ENCODE results near the gene RUSC2. TPM values are rescaled to one million over a fixed set of nuclear protein-coding genes. Genes with fewer than 3 reads are reported as not detected.
"Not testable (repeated sequence)": the region's sequence is repeated elsewhere in the genome, so short reads cannot be mapped to it uniquely, and the experiment has no call there.

Gene RUSC2, protein sequence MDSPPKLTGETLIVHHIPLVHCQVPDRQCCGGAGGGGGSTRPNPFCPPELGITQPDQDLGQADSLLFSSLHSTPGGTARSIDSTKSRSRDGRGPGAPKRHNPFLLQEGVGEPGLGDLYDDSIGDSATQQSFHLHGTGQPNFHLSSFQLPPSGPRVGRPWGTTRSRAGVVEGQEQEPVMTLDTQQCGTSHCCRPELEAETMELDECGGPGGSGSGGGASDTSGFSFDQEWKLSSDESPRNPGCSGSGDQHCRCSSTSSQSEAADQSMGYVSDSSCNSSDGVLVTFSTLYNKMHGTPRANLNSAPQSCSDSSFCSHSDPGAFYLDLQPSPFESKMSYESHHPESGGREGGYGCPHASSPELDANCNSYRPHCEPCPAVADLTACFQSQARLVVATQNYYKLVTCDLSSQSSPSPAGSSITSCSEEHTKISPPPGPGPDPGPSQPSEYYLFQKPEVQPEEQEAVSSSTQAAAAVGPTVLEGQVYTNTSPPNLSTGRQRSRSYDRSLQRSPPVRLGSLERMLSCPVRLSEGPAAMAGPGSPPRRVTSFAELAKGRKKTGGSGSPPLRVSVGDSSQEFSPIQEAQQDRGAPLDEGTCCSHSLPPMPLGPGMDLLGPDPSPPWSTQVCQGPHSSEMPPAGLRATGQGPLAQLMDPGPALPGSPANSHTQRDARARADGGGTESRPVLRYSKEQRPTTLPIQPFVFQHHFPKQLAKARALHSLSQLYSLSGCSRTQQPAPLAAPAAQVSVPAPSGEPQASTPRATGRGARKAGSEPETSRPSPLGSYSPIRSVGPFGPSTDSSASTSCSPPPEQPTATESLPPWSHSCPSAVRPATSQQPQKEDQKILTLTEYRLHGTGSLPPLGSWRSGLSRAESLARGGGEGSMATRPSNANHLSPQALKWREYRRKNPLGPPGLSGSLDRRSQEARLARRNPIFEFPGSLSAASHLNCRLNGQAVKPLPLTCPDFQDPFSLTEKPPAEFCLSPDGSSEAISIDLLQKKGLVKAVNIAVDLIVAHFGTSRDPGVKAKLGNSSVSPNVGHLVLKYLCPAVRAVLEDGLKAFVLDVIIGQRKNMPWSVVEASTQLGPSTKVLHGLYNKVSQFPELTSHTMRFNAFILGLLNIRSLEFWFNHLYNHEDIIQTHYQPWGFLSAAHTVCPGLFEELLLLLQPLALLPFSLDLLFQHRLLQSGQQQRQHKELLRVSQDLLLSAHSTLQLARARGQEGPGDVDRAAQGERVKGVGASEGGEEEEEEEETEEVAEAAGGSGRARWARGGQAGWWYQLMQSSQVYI (N-terminal part only)
- total RNA-seq = 25.1 TPM
- long read RNA-seq, partial matches to known transcripts = 13 of 15 reads
- long read RNA-seq, other reads (novel, unspliced or antisense) = 2 of 15 reads

DNA sequence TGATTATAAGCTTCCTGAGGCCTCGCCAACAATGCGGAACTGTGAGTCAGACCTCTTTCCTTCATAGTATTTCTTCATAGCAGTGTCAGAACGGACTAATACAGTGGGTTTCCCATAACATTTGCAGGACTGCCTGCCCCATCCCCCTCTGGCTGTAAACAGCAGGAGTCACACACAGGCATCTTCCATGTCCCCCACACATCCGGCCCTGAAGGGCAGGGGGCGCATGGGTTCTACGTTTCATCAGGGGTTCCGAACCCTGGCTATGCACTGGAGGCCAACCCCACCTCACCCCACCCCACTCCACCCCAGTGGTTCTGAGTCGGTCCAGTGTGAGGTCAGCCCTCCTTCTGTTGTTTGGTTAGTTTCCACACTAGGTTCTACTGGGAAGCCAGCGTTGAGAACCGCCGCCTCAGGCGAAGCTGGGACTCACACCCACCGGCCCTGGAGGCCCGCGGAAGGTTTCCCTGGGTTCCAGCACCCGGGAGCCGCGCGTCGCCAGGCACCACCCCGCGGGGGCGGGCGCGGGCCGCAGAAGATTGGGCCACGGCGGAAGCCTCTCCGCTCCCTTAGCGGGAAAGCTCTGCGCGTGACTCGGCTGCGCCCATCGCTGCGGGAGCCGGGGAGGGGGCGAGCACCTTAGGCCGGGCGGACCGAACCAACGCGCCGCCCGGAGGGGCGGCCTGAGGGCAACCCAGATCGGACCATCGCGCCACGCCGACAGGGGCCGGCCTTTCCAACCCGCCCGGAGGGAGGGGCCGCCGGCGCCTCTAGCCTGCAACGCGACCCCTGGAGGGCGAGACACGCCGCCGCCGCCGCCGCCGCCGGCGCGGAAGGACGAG is at the start of gene RUSC2:
TSS of gene RUSC2 (plus strand) at position 799 of the 842 bp plus-strand sequence. CDS start 56,411 bp downstream, outside the sequence.
- intact Hi-C loops (cut with DNase I) = loop anchor here (1.0 to 5.0 kb wide), 3 partner anchors 21 to 113 kb away; no protein-coding TSS in a partner anchor
- peak; percentile 90 for ATAC-seq
- DNase-seq (ENCODE audit: missing footprints) = peak; percentile 90

DNA sequence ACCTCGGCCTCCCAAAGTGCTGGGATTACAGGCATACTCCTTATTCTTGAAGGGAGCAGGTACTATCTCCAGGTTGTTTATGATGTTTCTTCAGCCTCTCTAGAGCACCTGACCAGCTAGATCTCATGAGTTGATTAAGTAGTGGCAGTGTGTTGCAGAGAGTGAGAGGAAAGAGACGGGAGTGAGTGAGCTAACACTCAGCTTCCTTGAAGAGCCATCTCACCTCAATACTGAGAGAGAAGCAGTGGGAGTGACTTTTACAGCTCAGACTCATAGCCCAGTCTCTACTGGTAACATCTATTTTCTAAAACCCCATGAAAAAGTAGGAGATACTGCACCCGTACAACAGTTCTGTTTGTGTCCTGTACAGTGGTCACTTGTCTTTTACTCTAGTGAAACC is 43.9 kb upstream of the RUSC2 start:
- no peak for DNase-seq (ENCODE audit: missing footprints)

DNA sequence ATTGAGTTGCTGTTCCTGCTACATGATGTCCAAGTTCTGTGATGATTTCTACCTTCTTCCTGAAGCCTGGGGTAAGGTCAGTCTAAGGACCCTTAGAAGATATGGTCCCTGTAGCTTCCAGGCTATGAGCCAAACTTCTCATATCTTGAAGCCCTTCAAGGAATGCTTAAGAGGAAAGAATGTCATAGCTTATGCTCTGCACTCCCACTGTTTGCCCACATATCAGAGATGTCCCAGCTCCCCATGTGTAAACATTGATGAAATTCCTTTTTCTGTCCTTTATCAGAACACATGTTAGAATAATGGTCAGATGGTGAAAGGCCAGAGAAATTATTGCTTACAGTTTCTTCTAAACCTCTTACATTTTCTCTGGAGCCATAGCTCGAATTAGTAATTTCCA is 41.4 kb upstream of the RUSC2 start:
- ATAC-seq (no peak), DNase-seq (ENCODE audit: missing footprints) (no peak)
- intact Hi-C loops (cut with DNase I) = no loop called here

More for the DNA sequence above, 43.9 kb upstream of the RUSC2 start:
- intact Hi-C loops (cut with DNase I) = no loop called here
- no peak for ATAC-seq

DNA sequence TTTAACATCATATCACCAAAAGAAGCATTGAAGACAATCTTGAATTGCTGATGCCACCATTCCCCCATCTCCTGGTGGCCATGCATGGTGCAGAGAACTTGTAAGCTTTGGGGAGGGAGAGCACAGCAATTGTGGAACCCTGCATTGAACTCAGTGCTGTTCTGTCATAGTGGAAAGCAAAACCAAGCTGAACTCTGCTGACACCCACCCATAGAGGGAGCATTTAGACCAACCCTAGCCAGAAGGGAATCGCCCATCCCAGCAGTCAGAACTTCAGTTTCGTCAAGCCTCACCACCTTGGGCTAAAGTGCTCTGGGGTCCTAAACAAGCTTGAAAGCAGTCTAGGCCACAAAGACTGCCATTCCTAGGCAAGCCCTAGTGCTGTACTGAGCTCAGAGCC is 37.4 kb upstream of the RUSC2 start:
- DNase-seq (ENCODE audit: missing footprints) = no peak
- ATAC-seq = no peak
- intact Hi-C loops (cut with DNase I) = no loop called here

DNA sequence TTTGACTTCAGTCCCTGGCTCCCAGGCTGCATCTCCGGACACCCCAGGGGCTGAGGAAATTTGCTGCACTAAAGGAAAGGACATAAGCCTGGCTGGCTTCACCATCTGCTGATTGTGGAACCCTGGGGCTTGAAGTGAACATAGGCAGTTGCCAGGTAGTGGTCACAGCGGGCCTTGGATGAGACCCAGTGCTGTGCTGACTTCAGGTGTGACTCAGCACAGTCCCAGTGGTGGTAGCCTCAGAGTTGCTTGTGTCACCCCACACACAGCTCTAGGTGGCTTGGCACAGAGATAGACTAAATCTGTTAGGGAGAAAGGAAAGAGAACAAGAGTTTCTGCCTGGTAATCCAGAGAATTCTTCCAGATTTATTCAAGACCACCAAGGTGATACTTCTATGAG is 36.1 kb upstream of the RUSC2 start:
- ATAC-seq = no peak
- intact Hi-C loops (cut with DNase I) = no loop called here
- no peak for DNase-seq (ENCODE audit: missing footprints)

DNA sequence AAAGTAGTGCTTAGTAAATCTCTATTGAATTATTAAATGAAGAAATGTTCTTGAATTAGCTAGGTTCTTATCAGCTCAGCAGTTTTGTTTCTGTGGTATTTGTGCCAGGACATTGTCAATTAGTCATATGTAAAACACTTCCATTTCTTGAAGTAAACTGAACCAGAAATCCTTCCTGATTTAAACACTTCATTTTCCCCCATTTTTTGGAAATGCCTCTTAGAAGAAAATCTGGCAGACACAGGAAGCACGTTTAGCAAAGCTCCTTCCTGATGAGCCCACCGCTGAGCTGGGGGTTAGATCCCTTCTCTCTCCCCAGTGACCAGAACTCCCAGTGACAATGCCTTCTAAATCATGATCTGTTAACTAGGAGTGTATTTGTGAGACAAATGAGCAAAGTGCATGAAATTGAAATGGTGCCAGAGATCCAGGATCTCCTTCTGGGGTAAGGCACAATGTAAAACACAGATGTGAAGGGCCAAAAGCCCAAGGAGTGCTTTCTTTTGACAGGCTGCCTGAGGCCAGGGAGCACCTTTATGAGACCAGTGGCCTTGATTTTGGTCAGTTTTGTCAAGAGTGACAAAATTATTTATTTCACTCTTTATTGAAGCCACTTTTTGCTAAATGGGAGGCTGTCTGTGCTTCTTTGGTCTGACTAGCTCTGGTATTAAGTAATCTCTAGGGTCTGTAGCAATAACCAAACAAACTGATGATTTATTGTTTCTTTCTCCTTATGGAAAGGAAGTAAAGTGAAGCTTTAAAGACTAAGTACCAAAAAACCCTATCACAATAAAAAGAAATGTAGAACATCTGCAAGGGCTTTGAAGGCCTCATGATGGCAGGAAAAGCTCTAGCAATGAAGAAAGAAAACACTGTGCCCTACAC is 25.5 kb upstream of the RUSC2 start:
- ATAC-seq (no peak), DNase-seq (ENCODE audit: missing footprints) (no peak)
- intact Hi-C loops (cut with DNase I) = no loop called here

DNA sequence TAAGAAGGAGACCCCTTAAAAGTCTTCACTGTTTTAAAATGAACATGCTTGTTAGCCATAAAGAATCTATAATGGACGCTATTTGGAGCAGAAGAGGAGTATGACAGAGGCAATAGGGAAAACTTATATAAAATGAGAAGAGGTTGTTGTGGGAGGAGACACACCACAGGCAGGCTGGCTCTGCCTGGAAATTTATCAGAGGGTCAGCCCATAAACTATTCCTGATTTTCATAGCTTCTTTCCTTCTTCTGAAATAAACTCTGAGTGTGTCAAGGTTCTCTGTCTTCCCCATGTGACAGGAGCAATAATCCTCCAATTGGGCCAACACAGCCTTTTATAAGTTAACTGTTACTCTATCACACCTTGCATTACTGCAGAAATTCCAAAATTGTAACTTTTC is 19.6 kb upstream of the RUSC2 start:
- intact Hi-C loops (cut with DNase I) = no loop called here
- DNase-seq (ENCODE audit: missing footprints) = no peak
- no peak for ATAC-seq

DNA sequence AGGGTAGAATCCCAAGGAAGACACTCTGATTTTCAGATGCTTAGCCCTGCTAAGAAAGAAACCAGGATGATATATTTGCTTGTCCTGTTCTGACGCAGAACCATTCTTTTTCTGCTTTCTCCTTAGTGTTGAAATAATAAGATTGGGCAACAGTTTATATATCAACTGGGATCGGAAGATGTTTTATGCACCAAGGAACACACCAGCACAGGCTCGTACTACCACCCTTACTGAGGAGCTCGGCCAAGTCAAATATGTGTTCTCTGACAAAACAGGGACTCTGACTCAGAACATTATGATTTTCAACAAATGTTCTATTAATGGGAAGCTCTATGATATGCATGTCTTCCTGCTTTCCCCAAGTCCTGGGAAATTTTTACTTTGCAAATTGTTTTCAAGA is 19.0 kb upstream of the RUSC2 start:
- no peak for ATAC-seq

DNA sequence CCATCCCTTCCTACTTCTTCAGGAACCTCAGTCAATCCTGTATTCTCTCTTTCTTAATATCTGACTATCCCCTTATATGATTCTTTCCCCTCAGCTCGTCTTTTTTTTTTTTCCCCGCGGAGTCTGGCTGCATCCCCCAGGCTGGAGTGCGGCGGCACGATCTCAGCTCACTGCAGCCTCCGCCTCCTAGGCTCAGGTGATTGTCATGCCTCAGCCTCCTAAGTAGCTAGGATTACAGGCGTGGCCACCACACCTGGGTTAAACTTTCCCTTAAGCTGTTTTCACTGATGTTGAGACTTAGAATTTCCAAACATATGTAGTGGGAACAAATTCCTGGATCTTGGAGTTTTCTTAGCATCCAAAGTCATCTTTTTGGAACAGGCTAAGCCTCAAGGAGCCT is 13.3 kb upstream of the RUSC2 start:
- ATAC-seq (no peak), DNase-seq (ENCODE audit: missing footprints) (no peak)
- intact Hi-C loops (cut with DNase I) = loop anchor here (2.0 to 5.0 kb wide), 2 partner anchors 360 to 579 kb away; a partner anchor contains a TSS

More for the DNA sequence above, 19.0 kb upstream of the RUSC2 start:
- intact Hi-C loops (cut with DNase I) = no loop called here
- no peak for DNase-seq (ENCODE audit: missing footprints)

DNA sequence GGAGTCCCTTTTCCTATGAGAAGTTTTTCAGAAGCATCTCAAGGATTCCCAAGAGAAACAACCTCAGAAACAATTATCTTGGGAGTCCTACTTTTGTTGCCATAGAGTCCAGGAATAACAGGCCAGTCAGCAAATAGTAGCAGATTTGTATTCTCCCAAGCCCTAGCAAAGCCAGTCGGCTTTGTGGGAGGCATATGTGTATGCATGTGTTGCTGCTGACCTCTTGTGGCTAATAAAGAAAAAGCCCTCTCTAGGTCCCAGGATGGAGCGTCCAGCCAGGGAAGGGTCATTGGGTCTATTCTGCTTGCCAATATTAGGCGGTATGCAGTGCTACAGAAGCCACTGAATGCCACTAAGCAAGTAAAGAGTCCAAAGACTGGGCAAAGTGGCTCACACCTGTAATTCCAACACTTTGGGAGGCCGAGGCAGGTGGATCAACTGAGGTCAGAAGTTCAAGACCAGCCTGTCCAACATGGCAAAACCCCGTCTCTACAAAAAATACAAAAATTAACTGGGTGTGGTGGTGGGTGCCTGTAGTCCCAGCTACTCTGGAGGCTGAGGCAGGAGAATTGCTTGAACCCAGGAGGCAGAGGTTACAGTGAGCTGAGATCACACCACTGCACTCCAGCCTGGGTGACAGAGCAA is 12.6 kb upstream of the RUSC2 start:
- intact Hi-C loops (cut with DNase I) = loop anchor here (1.0 to 5.0 kb wide), 3 partner anchors 165 to 580 kb away; a partner anchor contains a TSS
- not testable (repeated sequence) for DNase-seq (ENCODE audit: missing footprints)
- peak; percentile 94 for ATAC-seq

DNA sequence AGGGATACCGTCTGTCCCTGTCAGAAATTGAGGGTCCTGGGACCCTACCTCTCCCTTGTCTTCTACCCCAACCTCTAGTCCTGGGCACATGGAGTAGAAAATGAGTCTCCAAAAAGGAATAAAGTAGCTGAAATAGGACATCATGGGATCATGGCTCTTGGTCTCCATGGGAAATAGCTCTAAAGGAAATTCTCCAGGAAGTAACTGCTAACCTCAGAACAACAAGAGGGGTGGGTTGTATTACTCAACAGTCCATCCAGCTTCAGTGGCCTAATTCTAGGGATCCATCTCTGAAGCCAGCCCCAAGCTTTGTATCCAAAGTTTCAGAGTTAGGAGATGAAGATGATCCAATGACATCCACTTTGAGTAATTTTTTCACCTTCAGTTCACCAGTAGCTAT is 11.0 kb upstream of the RUSC2 start:
- ATAC-seq (no peak), DNase-seq (ENCODE audit: missing footprints) (no peak)
- intact Hi-C loops (cut with DNase I) = loop anchor here (5.0 kb wide), 1 partner anchor 582 kb away; a partner anchor contains a TSS

DNA sequence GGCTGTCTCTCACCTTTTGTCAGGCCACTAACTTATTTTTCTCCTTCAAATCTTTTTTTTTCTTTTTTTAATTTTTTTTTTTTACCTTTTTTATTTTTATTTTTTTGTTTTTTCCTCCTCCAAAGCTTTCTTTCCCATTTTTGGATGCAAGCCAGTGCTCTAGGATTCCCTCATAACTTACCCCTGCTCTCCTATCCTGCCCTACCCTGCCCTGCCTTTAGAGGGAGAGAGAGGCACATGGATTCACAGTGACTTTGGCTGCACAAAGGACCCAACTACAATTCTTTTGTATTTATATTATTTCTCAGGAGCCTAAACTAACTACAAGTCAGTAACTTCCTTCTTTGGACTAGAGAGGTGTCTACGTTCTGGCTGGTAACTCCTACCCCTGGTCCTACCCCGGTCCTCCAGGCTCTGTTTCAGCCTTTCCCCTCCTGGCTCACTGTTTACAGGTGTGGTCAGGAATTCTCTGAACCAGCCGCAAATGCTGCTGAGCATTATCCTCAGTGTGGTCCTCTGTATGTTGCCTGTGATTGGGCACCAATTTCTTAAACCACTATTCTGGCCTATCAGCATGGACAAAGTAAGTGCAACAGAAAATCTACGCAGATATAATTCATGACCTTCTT is 8.4 kb upstream of the RUSC2 start:
- intact Hi-C loops (cut with DNase I) = loop anchor here (2.0 kb wide), 1 partner anchor 73 kb away; no protein-coding TSS in a partner anchor
- DNase-seq (ENCODE audit: missing footprints) = no peak
- no peak for ATAC-seq

DNA sequence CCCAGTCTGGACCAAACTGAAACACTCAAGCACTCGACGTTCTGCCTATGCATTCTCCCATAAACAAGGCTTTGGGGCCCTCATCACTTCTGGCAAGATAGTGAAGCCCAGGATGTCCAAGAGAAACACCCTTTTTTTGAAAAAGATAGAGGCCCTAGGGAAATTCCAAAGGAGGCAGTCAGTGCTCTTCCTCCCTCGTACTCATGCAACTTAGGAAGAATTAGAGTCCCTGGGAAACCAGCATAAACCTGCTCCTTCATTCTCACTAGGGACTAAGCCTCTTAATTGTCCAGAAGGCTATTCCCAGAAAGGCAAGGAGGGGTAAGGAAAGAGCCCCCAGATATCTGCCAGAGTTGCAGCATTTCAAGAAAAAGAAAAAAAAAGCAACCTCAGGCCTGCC is 7.8 kb upstream of the RUSC2 start:
- DNase-seq (ENCODE audit: missing footprints) (no peak), ATAC-seq (no peak)
- intact Hi-C loops (cut with DNase I) = no loop called here

DNA sequence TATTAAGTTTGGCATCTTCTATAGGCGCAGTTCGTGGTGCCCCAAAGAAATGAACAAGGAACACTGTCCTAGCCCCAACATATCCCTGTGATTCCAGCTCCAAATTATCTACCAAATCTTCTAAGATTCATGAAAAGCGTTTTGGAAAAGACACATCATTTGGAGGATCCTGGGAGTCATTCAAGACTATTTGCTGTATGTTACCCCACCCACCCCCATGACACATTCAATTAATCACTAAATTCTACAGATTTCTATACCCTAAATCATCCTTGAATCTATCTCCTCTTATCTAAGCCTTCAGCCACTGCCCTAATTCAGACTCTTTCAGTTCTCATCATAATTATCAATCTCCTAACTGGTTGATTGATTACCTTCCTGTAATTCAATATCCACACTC is 5.5 kb upstream of the RUSC2 start:
- no peak for ATAC-seq

DNA sequence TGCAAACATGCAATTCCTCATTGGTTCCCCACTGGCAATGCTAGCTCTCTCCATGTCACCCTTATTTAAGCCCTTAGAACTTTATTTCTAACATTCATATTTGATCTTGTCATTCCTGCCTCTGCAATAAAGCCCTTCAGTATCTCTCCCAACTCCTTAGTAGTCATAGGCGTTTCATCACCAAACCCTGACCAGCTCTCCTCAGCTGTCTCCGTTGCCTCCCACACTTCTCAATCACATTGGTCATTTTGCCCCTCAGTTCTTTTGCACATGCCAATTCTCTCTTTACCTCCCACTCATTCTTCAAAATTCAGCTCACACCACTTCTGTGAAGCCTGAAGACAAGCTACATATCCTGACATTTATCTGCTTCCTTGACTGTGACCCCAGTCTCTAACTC is 2.8 kb upstream of the RUSC2 start:
- ATAC-seq (no peak), DNase-seq (ENCODE audit: missing footprints) (no peak)
- intact Hi-C loops (cut with DNase I) = loop anchor here (5.0 kb wide), 1 partner anchor 115 kb away; no protein-coding TSS in a partner anchor

More for the DNA sequence above, 5.5 kb upstream of the RUSC2 start:
- intact Hi-C loops (cut with DNase I) = no loop called here
- no peak for DNase-seq (ENCODE audit: missing footprints)

DNA sequence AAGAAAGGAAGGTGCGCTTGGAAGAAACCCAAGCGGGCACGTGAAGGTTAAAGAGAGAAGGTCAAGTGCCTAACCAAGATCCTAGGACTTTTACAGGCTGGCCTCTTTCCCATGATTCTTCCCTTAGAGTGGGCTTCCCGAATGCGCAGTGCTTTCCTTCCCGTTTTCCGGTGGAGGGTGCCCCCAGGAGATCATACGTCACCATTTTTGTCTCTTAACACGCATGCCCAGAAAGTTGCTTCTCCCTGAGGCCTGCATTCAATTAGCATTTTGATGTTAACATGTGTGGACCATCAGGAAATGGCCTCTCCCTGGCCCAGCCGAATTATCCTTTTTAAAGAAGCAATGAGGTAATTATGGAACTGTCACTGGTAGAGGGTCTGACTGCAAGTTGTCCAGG is 1.9 kb upstream of the RUSC2 start:
- intact Hi-C loops (cut with DNase I) = loop anchor here (5.0 kb wide), 1 partner anchor 114 kb away; no protein-coding TSS in a partner anchor
- ATAC-seq (no peak), DNase-seq (ENCODE audit: missing footprints) (no peak)

All from Right ventricle myocardium inferior (tissue), 1 donor.